ENCODE results near the gene PICALM. TPM values are rescaled to one million over a fixed set of nuclear protein-coding genes. Genes with fewer than 3 reads are reported as not detected.

PICALM gene
- total and polyA plus RNA-seq, 2 of the 13 experiments (the other 11 are each of a cell fraction or from before 2014, with no cell fraction given): 97.6 to 154 TPM

DNA sequence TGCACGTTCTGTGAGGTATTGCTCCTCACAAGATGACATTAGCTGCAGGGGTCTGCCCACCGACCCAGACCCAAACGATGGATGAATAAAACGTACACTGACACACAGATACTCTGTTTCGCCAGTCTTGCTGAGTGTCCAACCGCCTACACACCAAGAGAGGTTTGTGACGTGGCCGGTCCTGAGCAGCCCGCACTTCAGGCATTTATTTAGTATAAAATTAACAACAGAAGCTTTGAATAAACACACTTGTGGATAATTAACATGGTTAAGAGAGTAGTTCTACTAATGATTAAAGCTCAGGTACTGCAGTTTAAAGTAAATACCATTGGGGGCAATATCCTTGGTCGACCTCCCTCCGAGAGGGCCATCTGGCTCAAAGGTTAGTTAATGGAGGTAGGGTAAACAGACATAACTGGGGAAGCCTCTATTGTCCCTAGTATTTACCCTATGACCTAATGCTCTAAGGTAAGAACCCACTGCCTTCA, 138.0 kb downstream of the PICALM start (continued):
- TF ChIP-seq, protein P1, sequence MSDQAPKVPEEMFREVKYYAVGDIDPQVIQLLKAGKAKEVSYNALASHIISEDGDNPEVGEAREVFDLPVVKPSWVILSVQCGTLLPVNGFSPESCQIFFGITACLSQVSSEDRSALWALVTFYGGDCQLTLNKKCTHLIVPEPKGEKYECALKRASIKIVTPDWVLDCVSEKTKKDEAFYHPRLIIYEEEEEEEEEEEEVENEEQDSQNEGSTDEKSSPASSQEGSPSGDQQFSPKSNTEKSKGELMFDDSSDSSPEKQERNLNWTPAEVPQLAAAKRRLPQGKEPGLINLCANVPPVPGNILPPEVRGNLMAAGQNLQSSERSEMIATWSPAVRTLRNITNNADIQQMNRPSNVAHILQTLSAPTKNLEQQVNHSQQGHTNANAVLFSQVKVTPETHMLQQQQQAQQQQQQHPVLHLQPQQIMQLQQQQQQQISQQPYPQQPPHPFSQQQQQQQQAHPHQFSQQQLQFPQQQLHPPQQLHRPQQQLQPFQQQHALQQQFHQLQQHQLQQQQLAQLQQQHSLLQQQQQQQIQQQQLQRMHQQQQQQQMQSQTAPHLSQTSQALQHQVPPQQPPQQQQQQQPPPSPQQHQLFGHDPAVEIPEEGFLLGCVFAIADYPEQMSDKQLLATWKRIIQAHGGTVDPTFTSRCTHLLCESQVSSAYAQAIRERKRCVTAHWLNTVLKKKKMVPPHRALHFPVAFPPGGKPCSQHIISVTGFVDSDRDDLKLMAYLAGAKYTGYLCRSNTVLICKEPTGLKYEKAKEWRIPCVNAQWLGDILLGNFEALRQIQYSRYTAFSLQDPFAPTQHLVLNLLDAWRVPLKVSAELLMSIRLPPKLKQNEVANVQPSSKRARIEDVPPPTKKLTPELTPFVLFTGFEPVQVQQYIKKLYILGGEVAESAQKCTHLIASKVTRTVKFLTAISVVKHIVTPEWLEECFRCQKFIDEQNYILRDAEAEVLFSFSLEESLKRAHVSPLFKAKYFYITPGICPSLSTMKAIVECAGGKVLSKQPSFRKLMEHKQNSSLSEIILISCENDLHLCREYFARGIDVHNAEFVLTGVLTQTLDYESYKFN (CRISPR knock-in tag; conservative IDR thresholded peaks at IDR 0.05): peak; percentile 99
- no peak; the same call in 1 of the 2 replicates for TF ChIP-seq SP140L (CRISPR knock-in tag; IDR thresholded peaks at IDR 0.05; ENCODE audit: borderline replicate concordance)
- TF ChIP-seq ZNF788 (CRISPR knock-in tag; IDR thresholded peaks at IDR 0.05; ENCODE audit: borderline replicate concordance): peak; percentile 73; the same call in 1 of the 2 replicates
- TF ChIP-seq ZEB1 (IDR thresholded peaks at IDR 0.05; ENCODE audit: insufficient replicate concordance, low read depth): peak; percentile 81
- 0 out of 2 replicates have a peak, but pooled peaks have one; percentile 46 for TF ChIP-seq ARNT2 (CRISPR knock-in tag; IDR thresholded peaks at IDR 0.05; ENCODE audit: low read depth)
- TF ChIP-seq, protein P2, sequence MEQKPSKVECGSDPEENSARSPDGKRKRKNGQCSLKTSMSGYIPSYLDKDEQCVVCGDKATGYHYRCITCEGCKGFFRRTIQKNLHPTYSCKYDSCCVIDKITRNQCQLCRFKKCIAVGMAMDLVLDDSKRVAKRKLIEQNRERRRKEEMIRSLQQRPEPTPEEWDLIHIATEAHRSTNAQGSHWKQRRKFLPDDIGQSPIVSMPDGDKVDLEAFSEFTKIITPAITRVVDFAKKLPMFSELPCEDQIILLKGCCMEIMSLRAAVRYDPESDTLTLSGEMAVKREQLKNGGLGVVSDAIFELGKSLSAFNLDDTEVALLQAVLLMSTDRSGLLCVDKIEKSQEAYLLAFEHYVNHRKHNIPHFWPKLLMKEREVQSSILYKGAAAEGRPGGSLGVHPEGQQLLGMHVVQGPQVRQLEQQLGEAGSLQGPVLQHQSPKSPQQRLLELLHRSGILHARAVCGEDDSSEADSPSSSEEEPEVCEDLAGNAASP (CRISPR knock-in tag; IDR thresholded peaks at IDR 0.05; ENCODE audit: borderline replicate concordance): peak; percentile 99
- no peak for TF ChIP-seq ZNF678 (CRISPR knock-in tag; IDR thresholded peaks at IDR 0.05)
- TF ChIP-seq, protein P3, sequence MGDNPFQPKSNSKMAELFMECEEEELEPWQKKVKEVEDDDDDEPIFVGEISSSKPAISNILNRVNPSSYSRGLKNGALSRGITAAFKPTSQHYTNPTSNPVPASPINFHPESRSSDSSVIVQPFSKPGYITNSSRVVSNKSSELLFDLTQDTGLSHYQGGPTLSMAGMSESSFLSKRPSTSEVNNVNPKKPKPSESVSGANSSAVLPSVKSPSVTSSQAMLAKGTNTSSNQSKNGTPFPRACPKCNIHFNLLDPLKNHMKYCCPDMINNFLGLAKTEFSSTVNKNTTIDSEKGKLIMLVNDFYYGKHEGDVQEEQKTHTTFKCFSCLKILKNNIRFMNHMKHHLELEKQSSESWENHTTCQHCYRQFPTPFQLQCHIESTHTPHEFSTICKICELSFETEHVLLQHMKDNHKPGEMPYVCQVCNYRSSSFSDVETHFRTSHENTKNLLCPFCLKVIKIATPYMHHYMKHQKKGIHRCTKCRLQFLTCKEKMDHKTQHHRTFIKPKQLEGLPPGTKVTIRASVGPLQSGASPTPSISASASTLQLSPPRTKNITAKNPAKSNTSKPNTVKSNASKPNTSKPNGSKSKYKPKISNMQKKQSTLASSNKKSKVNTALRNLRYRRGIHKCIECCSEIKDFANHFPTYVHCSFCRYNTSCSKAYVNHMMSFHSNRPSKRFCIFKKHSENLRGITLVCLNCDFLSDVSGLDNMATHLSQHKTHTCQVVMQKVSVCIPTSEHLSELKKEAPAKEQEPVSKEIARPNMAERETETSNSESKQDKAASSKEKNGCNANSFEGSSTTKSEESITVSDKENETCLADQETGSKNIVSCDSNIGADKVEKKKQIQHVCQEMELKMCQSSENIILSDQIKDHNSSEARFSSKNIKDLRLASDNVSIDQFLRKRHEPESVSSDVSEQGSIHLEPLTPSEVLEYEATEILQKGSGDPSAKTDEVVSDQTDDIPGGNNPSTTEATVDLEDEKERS (CRISPR knock-in tag; IDR thresholded peaks at IDR 0.05): 0 out of 2 replicates have a peak, but pooled peaks have one; percentile 38
- TF ChIP-seq LCORL (IDR thresholded peaks at IDR 0.05): no peak
- TF ChIP-seq LCORL (CRISPR knock-in tag; IDR thresholded peaks at IDR 0.05): peak; percentile 37; the same call in 1 of the 2 replicates
- TF ChIP-seq ZNF124 (CRISPR knock-in tag; IDR thresholded peaks at IDR 0.05): no peak
- TF ChIP-seq, protein P4, sequence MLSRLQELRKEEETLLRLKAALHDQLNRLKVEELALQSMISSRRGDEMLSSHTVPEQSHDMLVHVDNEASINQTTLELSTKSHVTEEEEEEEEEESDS (CRISPR knock-in tag; IDR thresholded peaks at IDR 0.05; ENCODE audit: borderline replicate concordance): no peak
- TF ChIP-seq MIER2 (CRISPR knock-in tag; IDR thresholded peaks at IDR 0.05): peak; percentile 76; the same call in 1 of the 2 replicates
- TF ChIP-seq ZFY (CRISPR knock-in tag; IDR thresholded peaks at IDR 0.05): no peak
- no peak for TF ChIP-seq NPAS2 (CRISPR knock-in tag; IDR thresholded peaks at IDR 0.05; ENCODE audit: borderline replicate concordance)
- 0 out of 4 replicates have a peak, but pooled peaks of 1 of the 2 experiments have one; percentile 42 for TF ChIP-seq POLR2A (IDR thresholded peaks at IDR 0.05; ENCODE audit: insufficient read depth in 1 of 2, low read depth in 2 of 2, low read length in 2 of 2)
- peak; percentile 34; the same call in 1 of the 2 replicates for TF ChIP-seq TFAP4 (IDR thresholded peaks at IDR 0.05; ENCODE audit: borderline replicate concordance, low read depth)
- TF ChIP-seq, protein P5, sequence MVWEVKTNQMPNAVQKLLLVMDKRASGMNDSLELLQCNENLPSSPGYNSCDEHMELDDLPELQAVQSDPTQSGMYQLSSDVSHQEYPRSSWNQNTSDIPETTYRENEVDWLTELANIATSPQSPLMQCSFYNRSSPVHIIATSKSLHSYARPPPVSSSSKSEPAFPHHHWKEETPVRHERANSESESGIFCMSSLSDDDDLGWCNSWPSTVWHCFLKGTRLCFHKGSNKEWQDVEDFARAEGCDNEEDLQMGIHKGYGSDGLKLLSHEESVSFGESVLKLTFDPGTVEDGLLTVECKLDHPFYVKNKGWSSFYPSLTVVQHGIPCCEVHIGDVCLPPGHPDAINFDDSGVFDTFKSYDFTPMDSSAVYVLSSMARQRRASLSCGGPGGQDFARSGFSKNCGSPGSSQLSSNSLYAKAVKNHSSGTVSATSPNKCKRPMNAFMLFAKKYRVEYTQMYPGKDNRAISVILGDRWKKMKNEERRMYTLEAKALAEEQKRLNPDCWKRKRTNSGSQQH (CRISPR knock-in tag; IDR thresholded peaks at IDR 0.05; ENCODE audit: low read depth): 0 out of 2 replicates have a peak, but pooled peaks have one; percentile 34
- TF ChIP-seq CREM (IDR thresholded peaks at IDR 0.05): peak; percentile 88
- TF ChIP-seq CREM (CRISPR knock-in tag; IDR thresholded peaks at IDR 0.05): no peak
